Measurements from ENCODE around the gene SLC35F4. TPM values are rescaled to one million over a fixed set of nuclear protein-coding genes. Genes with fewer than 3 reads are reported as not detected.

SLC35F4 gene
- total and polyA plus RNA-seq, 2 of the 8 experiments (the other 6 are each of a cell fraction or from before 2014, with no cell fraction given): not detected

DNA sequence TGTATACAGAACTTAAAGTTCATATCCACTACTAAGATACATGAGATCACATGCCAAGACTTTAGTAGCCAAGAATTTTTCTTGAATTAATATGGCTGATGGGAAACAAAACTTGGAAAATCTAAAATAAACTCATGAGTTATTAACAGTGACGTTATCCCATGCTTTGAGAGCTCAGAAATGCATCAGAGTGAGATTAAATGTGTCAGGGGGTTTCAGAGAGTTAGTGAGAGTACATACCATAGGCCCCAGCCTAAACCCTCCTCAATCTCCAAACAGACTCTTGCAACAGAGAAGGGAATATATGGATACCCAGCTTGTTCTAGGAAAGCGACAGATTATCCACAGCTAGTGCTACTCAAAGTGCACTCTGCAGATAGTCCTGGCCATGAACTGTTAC is 19.3 kb downstream of the SLC35F4 start (continued):
- TF ChIP-seq, protein P1, sequence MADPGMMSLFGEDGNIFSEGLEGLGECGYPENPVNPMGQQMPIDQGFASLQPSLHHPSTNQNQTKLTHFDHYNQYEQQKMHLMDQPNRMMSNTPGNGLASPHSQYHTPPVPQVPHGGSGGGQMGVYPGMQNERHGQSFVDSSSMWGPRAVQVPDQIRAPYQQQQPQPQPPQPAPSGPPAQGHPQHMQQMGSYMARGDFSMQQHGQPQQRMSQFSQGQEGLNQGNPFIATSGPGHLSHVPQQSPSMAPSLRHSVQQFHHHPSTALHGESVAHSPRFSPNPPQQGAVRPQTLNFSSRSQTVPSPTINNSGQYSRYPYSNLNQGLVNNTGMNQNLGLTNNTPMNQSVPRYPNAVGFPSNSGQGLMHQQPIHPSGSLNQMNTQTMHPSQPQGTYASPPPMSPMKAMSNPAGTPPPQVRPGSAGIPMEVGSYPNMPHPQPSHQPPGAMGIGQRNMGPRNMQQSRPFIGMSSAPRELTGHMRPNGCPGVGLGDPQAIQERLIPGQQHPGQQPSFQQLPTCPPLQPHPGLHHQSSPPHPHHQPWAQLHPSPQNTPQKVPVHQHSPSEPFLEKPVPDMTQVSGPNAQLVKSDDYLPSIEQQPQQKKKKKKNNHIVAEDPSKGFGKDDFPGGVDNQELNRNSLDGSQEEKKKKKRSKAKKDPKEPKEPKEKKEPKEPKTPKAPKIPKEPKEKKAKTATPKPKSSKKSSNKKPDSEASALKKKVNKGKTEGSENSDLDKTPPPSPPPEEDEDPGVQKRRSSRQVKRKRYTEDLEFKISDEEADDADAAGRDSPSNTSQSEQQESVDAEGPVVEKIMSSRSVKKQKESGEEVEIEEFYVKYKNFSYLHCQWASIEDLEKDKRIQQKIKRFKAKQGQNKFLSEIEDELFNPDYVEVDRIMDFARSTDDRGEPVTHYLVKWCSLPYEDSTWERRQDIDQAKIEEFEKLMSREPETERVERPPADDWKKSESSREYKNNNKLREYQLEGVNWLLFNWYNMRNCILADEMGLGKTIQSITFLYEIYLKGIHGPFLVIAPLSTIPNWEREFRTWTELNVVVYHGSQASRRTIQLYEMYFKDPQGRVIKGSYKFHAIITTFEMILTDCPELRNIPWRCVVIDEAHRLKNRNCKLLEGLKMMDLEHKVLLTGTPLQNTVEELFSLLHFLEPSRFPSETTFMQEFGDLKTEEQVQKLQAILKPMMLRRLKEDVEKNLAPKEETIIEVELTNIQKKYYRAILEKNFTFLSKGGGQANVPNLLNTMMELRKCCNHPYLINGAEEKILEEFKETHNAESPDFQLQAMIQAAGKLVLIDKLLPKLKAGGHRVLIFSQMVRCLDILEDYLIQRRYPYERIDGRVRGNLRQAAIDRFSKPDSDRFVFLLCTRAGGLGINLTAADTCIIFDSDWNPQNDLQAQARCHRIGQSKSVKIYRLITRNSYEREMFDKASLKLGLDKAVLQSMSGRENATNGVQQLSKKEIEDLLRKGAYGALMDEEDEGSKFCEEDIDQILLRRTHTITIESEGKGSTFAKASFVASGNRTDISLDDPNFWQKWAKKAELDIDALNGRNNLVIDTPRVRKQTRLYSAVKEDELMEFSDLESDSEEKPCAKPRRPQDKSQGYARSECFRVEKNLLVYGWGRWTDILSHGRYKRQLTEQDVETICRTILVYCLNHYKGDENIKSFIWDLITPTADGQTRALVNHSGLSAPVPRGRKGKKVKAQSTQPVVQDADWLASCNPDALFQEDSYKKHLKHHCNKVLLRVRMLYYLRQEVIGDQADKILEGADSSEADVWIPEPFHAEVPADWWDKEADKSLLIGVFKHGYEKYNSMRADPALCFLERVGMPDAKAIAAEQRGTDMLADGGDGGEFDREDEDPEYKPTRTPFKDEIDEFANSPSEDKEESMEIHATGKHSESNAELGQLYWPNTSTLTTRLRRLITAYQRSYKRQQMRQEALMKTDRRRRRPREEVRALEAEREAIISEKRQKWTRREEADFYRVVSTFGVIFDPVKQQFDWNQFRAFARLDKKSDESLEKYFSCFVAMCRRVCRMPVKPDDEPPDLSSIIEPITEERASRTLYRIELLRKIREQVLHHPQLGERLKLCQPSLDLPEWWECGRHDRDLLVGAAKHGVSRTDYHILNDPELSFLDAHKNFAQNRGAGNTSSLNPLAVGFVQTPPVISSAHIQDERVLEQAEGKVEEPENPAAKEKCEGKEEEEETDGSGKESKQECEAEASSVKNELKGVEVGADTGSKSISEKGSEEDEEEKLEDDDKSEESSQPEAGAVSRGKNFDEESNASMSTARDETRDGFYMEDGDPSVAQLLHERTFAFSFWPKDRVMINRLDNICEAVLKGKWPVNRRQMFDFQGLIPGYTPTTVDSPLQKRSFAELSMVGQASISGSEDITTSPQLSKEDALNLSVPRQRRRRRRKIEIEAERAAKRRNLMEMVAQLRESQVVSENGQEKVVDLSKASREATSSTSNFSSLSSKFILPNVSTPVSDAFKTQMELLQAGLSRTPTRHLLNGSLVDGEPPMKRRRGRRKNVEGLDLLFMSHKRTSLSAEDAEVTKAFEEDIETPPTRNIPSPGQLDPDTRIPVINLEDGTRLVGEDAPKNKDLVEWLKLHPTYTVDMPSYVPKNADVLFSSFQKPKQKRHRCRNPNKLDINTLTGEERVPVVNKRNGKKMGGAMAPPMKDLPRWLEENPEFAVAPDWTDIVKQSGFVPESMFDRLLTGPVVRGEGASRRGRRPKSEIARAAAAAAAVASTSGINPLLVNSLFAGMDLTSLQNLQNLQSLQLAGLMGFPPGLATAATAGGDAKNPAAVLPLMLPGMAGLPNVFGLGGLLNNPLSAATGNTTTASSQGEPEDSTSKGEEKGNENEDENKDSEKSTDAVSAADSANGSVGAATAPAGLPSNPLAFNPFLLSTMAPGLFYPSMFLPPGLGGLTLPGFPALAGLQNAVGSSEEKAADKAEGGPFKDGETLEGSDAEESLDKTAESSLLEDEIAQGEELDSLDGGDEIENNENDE (IDR thresholded peaks at IDR 0.05; ENCODE audit: insufficient replicate concordance, low read length): no peak
- TF ChIP-seq NANOG (IDR thresholded peaks at IDR 0.05; ENCODE audit: insufficient read depth, low read depth, low read length, poor library complexity, severe bottlenecking) (no peak), CTCF (IDR thresholded peaks at IDR 0.05; ENCODE audit: control extremely low read depth in 1 of 3, insufficient read depth in 1 of 3, low read depth in 1 of 3, low read length in 3 of 3) (no peak), CBX5 (IDR thresholded peaks at IDR 0.05; ENCODE audit: low read depth, low read length) (no peak), KDM4A (IDR thresholded peaks at IDR 0.05; ENCODE audit: low read depth, low read length, severe bottlenecking) (no peak), TEAD4 (IDR thresholded peaks at IDR 0.05; ENCODE audit: low read depth, low read length) (no peak)
- TF ChIP-seq, protein P2, sequence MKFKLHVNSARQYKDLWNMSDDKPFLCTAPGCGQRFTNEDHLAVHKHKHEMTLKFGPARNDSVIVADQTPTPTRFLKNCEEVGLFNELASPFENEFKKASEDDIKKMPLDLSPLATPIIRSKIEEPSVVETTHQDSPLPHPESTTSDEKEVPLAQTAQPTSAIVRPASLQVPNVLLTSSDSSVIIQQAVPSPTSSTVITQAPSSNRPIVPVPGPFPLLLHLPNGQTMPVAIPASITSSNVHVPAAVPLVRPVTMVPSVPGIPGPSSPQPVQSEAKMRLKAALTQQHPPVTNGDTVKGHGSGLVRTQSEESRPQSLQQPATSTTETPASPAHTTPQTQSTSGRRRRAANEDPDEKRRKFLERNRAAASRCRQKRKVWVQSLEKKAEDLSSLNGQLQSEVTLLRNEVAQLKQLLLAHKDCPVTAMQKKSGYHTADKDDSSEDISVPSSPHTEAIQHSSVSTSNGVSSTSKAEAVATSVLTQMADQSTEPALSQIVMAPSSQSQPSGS (IDR thresholded peaks at IDR 0.05; ENCODE audit: low read length): no peak
